WERI-Rb-1 (cell line): ENCODE results near the gene TPPP.

Experiments used
- DNase-seq: peaks from one replicate; pipeline ENCODE4 v3.0.0-alpha.2; 2020
- H3K27ac ChIP-seq: fragments of 250-450 bp; sonication (Bioruptor Pico); 2 replicates; pipeline ENCODE4 v1.5.1; 2020; ENCODE audit warnings: mild to moderate bottlenecking, moderate library complexity
- H3K27me3 ChIP-seq: fragments of 250-450 bp; sonication (Bioruptor Pico); 2 replicates; pipeline ENCODE4 v1.5.1; 2021; ENCODE audit warnings: mild to moderate bottlenecking, low read depth, moderate library complexity; ENCODE audit not compliant: insufficient read depth, severe bottlenecking
- H3K36me3 ChIP-seq: fragments of 250-450 bp; sonication (Bioruptor Pico); 2 replicates; pipeline ENCODE4 v1.5.1; 2020; ENCODE audit warnings: mild to moderate bottlenecking, moderate library complexity
- H3K4me3 ChIP-seq: 2 replicates; pipeline ENCODE4 v1.5.1; 2011; ENCODE audit warnings: low read depth, mild to moderate bottlenecking, control low read depth, low read length
- H3K9me3 ChIP-seq: fragments of 250-450 bp; sonication (Bioruptor Pico); 2 replicates; pipeline ENCODE4 v1.5.1; 2021; ENCODE audit warnings: mild to moderate bottlenecking, moderate library complexity; ENCODE audit not compliant: severe bottlenecking
- TF ChIP-seq, protein P1 (sequence below): IDR thresholded peaks from 2 replicates; pipeline ENCODE4 v1.5.1; 2011; ENCODE audit warnings: low read depth, mild to moderate bottlenecking, control low read depth, inconsistent platforms, low read length

Gene TPPP

DNA sequence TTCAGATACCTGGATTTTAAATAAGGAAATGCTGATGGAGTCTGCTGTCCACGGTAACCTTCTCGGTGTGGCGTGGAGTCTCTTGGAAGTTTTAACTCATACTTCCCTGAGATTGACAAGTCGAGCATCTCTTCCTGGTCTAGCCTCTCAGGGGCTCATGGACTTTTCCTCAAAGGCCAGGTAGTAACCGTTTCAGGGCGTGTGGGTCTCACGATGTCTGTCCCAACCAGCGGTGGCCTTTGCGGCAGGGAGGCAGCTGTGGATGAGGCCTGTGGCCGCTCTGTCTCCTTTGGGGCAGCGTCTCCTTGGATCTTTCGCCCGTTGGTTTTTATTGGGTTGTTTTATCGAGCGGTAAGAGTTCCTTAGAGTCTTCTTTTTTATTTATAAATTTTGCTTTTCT is 48.2 kb downstream of the TPPP start:
- Histone ChIP-seq H3K9me3 (peaks cover 9% of the 10 kb centered on the region), H3K27ac (no peak overlapping the region), H3K36me3 (peaks cover 76% of the 10 kb centered on the region), H3K4me3 (no peak overlapping the region), H3K27me3 (no peaks in the 10 kb centered on the region)
- TF ChIP-seq, protein P1, sequence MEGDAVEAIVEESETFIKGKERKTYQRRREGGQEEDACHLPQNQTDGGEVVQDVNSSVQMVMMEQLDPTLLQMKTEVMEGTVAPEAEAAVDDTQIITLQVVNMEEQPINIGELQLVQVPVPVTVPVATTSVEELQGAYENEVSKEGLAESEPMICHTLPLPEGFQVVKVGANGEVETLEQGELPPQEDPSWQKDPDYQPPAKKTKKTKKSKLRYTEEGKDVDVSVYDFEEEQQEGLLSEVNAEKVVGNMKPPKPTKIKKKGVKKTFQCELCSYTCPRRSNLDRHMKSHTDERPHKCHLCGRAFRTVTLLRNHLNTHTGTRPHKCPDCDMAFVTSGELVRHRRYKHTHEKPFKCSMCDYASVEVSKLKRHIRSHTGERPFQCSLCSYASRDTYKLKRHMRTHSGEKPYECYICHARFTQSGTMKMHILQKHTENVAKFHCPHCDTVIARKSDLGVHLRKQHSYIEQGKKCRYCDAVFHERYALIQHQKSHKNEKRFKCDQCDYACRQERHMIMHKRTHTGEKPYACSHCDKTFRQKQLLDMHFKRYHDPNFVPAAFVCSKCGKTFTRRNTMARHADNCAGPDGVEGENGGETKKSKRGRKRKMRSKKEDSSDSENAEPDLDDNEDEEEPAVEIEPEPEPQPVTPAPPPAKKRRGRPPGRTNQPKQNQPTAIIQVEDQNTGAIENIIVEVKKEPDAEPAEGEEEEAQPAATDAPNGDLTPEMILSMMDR, result no peak
- DNase-seq, result no peak

DNA sequence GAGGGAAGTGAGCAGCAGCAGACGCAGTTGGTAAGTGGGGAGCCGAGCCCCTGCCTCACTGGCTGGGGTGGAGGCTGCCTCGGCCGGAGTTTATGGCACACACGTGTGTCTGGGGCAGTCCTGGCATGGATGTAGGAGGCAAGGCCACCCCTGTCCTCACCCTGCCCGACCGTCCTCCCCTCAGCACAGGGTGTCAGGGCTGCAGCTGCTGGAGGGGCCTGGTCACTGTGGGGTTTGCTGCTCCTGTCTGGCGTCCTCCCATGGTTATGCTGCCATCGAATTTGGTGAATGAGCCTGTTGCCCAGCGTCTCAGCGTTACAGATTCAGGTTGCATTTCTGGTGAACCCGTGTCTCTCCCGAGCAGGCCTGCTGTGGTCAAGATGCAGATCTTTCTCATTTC is 48.6 kb downstream of the TPPP start:
- Histone ChIP-seq H3K36me3 (peaks cover 81% of the 10 kb centered on the region), H3K9me3 (peaks cover 9% of the 10 kb centered on the region), H3K4me3 (no peak overlapping the region), H3K27me3 (no peaks in the 10 kb centered on the region), H3K27ac (no peak overlapping the region)
- TF ChIP-seq, protein P1, result no peak
- no peak for DNase-seq

DNA sequence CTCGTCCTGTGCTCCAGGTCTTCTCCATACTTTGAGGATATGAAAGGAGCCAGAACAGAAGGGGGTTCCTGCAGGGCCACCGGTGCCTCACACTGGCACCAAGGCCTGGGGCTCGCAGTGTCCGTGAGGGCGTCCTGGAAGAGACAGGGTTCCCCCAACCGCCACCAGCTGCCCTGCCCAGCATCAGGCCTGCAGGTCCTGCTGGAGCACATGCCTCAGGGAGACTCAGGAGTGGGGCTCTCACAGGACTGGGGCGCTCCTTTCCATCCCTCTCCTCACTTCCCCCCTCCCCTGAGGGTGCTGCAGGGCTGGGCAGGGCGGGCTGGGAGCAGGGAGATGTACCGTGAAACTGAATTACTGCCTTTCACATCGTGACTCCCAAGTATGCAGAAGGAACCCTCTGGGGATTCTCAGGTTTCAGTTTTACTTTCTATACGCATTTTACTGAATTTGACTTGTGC is 49.3 kb downstream of the TPPP start:
- no peak for DNase-seq
- no peak overlapping the region for H3K4me3 ChIP-seq
- peaks cover 9% of the 10 kb centered on the region for H3K9me3 ChIP-seq
- TF ChIP-seq, protein P1, result no peak
- H3K27ac ChIP-seq, result no peak overlapping the region
- no peaks in the 10 kb centered on the region for H3K27me3 ChIP-seq
- H3K36me3 ChIP-seq, result peaks cover 87% of the 10 kb centered on the region

DNA sequence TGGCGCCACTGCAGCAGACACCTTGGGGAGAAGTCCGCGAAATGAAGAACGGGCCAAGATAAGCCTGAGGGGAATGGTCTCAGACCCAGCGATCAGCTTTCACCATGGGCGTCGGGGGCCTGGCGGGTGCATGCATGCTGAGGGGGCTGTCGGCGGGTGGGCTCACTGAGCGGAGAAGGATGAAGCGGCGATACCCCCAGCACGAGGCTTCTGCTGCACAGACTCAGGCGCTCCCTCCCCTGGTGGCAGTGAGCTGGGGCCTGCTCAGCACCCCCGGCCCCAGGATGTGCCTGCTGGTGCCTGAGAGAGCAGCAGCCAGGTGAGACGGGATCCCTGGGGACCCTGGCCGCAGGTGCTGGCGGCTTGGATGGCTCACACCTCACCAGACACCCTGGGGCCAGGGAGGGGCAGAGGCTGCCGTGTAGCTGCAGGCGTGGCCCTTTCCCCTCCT is 49.8 kb downstream of the TPPP start:
- TF ChIP-seq, protein P1, result no peak
- Histone ChIP-seq H3K36me3 (peaks cover 92% of the 10 kb centered on the region), H3K27ac (no peak overlapping the region), H3K27me3 (no peaks in the 10 kb centered on the region), H3K9me3 (peaks cover 9% of the 10 kb centered on the region), H3K4me3 (no peak overlapping the region)
- no peak for DNase-seq

DNA sequence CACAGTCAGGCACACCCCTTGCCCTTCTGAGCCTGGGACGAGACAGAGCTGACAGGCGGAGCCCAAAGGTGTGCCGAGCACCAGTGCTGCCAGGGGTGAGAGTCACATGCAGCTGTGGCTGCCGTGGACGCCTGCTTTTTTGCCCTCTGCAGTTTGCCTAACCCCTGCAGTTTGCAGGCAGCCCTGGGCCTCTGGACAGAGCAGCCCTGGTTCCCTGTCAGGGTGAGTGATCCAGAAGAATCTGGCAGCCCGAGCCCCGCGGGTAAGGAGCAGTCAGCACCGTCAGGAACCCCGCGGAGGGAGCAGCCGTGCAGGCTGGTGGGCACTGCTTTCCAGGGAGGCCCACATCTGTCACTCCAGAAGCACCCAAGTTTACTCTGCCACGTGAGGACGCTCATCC is 50.7 kb downstream of the TPPP start:
- no peak for DNase-seq
- Histone ChIP-seq H3K36me3 (peaks cover 95% of the 10 kb centered on the region), H3K27ac (no peak overlapping the region), H3K4me3 (no peak overlapping the region), H3K9me3 (peaks cover 5% of the 10 kb centered on the region), H3K27me3 (no peaks in the 10 kb centered on the region)
- TF ChIP-seq, protein P1, result no peak

DNA sequence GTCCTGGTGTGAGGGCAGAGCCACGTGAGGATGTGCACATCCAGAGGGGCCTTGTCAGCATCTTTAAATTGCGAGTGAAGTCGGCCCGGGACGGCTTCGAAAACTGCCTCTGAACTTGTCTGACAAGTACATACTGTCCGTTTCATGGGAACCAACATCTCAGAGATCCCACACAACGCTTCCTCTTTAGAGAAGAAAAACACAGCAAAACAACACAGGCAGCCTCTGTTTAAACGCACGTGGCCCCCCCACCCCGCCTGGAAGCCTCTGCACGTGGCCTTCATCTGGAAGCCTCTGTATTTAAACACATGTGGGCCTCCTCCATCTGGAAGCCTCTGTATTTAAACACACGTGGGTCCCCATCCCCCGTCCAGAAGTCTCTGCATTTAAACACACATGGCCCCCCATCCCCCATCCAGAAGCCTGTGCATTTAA is 51.8 kb downstream of the TPPP start:
- no peak overlapping the region for H3K27ac ChIP-seq
- peaks cover 95% of the 10 kb centered on the region for H3K36me3 ChIP-seq
- no peaks in the 10 kb centered on the region for H3K27me3 ChIP-seq
- no peak for DNase-seq
- TF ChIP-seq, protein P1, result no peak
- no peaks in the 10 kb centered on the region for H3K9me3 ChIP-seq
- H3K4me3 ChIP-seq, result no peak overlapping the region
